ENCODE data around the gene ARID5B. TPM values are rescaled to one million over a fixed set of nuclear protein-coding genes. Genes with fewer than 3 reads are reported as not detected.

ARID5B gene
- total and polyA plus RNA-seq, 2 donors (not counting 3 experiments of a cell fraction or from before 2014, with no cell fraction given), result 5.6 to 8.9 TPM

Other genes starting within 250 kb of the ARID5B start
- gene CABCOCO1, start 238.8 kb upstream of the ARID5B start, total RNA-seq, result 0.51 and 1.3 TPM in 2 replicates
- 0.06 TPM in 1 of 2 replicates, not detected in the other for gene CABCOCO1, start 238.8 kb upstream of the ARID5B start, polyA plus RNA-seq

Measured in endothelial cell of umbilical vein (primary cell).